Measurements from ENCODE around the gene CNDP1.
"Not testable (repeated sequence)": the region's sequence is repeated elsewhere in the genome, so short reads cannot be mapped to it uniquely, and the experiment has no call there.

CNDP1 gene

GRCh38 chr18:74497778-74498177 is 36.5 kb upstream of the CNDP1 start:
- no peak for TF ChIP-seq JUND (IDR thresholded peaks at IDR 0.05; ENCODE audit: low read depth)
- no peak for DNase-seq (ENCODE audit: low read depth in 1 of 2, low spot score in 1 of 2)
- in situ Hi-C loops (cut with HindIII; ENCODE audit: low pct_unique_long_range_greater_than_20kb, low sequenced_read_pairs): no loop called here

- in situ Hi-C loops (cut with HindIII; ENCODE audit: low pct_unique_long_range_greater_than_20kb, low sequenced_read_pairs): no loop called here
- no peak for TF ChIP-seq JUND (IDR thresholded peaks at IDR 0.05; ENCODE audit: low read depth)
- DNase-seq (ENCODE audit: low read depth in 1 of 2, low spot score in 1 of 2): peak; percentile 28 to 46
Observed at GRCh38 chr18:74498712-74499627, 35.3 kb upstream of the CNDP1 start.

DNA sequence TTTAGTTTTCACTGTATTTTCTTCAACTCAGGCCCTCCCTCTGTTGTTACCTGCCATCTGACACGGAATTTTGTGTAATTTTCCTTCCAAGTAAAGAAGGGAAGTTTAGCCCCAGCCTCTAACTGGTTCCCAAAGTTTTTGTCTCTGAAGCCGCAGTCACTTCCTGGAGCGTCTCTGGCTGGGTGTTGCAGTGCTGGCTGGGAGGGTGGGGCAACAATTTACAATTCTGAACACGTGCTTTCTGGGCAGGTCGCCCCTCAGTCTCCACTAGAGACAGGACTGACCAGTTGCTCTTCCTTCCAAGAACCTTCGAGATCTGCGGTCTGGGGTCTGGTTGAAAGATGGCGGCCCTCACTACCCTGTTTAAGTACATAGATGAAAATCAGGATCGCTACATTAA is 34.7 kb upstream of the CNDP1 start:
- DNase-seq (ENCODE audit: low read depth in 1 of 2, low spot score in 1 of 2): peak; percentile 72 to 90
- no peak for TF ChIP-seq JUND (IDR thresholded peaks at IDR 0.05; ENCODE audit: low read depth)
- in situ Hi-C loops (cut with HindIII; ENCODE audit: low pct_unique_long_range_greater_than_20kb, low sequenced_read_pairs): no loop called here

- no peak for TF ChIP-seq JUND (IDR thresholded peaks at IDR 0.05; ENCODE audit: low read depth)
- in situ Hi-C loops (cut with HindIII; ENCODE audit: low pct_unique_long_range_greater_than_20kb, low sequenced_read_pairs): no loop called here
- DNase-seq (ENCODE audit: low read depth in 1 of 2, low spot score in 1 of 2): no peak
Observed at GRCh38 chr18:74500372-74500771, 33.9 kb upstream of the CNDP1 start.

- in situ Hi-C loops (cut with HindIII; ENCODE audit: low pct_unique_long_range_greater_than_20kb, low sequenced_read_pairs); DNase-seq (ENCODE audit: low read depth in 1 of 2, low spot score in 1 of 2): not testable (repeated sequence)
Observed at GRCh38 chr18:74500774-74501173, 33.5 kb upstream of the CNDP1 start.

DNA sequence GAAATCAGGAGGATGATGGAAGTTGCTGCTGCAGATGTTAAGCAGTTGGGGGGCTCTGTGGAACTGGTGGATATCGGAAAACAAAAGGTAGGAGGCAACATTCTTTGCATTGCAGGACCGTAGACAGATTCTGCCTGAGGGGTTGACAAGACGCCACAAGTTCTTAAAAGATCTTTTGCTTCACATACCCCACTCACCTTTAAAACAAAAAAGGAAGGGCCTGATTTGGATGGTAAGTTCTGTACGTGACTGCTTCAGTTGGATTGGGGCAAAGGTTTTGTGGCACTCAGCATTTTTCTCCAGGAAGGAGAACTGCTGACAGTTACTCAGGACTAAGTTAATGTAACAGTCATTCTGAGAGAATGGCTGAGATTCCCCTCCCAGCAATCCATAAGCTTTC is 32.9 kb upstream of the CNDP1 start:
- DNase-seq (ENCODE audit: low read depth in 1 of 2, low spot score in 1 of 2): peak in 1 of 2 experiments; percentile 35
- in situ Hi-C loops (cut with HindIII; ENCODE audit: low pct_unique_long_range_greater_than_20kb, low sequenced_read_pairs): no loop called here
- no peak for TF ChIP-seq JUND (IDR thresholded peaks at IDR 0.05; ENCODE audit: low read depth)

DNA sequence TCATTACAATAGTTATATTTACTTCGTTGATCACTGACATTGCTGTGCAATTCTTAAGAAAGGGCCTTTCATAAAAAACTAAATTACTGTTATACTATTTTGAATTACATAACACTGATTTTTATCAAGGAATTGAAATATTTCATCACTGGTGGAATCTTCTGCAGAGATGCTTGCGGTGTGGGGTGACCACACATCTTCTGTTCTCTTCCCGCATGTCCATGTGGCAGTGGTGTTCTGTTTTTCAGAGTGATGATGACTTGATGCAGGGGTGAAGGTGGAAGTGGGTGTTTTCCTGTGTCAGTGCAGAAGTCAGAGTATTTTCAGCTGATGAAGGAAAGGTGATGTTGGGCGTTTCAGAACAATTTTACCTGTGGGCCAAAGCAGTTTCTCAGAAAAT is 31.2 kb upstream of the CNDP1 start:
- in situ Hi-C loops (cut with HindIII; ENCODE audit: low pct_unique_long_range_greater_than_20kb, low sequenced_read_pairs): no loop called here
- TF ChIP-seq JUND (IDR thresholded peaks at IDR 0.05; ENCODE audit: low read depth): no peak
- no peak for DNase-seq (ENCODE audit: low read depth in 1 of 2, low spot score in 1 of 2)

GRCh38 chr18:74505776-74506175 is 28.5 kb upstream of the CNDP1 start:
- TF ChIP-seq JUND (IDR thresholded peaks at IDR 0.05; ENCODE audit: low read depth): no peak
- DNase-seq (ENCODE audit: low read depth in 1 of 2, low spot score in 1 of 2): no peak
- in situ Hi-C loops (cut with HindIII; ENCODE audit: low pct_unique_long_range_greater_than_20kb, low sequenced_read_pairs): no loop called here

GRCh38 chr18:74506448-74507084 is 27.7 kb upstream of the CNDP1 start:
- in situ Hi-C loops (cut with HindIII; ENCODE audit: low pct_unique_long_range_greater_than_20kb, low sequenced_read_pairs): no loop called here
- no peak for DNase-seq (ENCODE audit: low read depth in 1 of 2, low spot score in 1 of 2)
- no peak for TF ChIP-seq JUND (IDR thresholded peaks at IDR 0.05; ENCODE audit: low read depth)

DNA sequence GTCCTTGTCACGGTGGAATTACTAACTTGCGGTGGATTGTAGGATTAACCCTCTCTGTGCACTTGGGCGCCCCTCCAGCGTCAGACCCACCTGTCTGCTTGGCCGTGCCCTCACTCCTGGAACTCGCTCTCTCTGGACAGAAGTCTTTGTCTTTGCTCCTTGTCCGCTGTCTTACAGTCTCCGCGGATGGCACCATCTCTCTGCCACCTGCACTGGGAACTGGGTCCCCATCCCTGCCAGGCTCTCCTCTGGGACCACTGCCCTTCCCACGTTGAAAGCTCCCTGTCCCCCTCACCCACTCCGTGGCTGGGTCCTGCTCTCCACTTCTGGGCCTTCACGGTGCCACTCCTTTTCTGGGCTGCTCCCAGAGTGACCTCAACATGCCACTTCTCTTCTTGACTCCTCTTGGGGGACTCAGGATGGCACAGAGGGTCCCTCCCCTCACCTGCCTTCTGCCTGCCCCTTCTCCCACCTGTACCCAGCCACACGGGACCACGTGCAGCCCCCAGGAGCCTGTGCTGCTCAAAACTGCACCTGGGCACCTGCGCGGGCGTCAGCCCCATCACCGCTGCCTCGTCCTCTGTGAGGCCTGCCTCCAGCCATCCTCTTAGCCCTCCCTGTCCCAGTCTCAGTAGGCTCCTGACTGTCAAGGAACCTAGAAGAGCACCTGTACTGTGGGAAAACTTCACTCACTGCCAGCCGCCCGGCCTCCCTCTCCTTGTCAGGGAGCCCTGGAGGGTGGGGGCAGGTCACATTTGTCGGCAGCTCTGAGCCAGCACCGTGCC is 27.0 kb upstream of the CNDP1 start:
- DNase-seq (ENCODE audit: low read depth in 1 of 2, low spot score in 1 of 2): no peak
- in situ Hi-C loops (cut with HindIII; ENCODE audit: low pct_unique_long_range_greater_than_20kb, low sequenced_read_pairs): no loop called here
- TF ChIP-seq JUND (IDR thresholded peaks at IDR 0.05; ENCODE audit: low read depth): no peak

DNA sequence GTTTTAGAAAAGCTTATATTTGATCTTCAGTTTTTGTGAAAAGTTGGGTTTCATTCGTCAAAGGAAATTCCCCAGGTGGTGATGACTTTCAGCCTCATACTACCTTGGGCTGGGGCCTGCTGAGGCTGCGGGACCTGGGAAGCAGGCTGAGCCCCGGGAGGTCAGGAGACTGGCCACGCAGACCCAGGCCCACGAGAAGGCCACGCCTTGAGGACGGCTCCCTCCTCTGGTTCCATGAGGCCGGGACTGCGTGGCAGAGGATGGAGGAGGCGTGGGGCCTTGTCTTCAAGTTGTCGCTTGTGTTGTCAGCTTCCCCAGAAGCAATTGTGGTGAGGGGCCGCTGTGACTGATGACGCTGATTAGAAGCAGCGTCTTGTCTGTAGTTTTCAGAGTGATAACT is 26.4 kb upstream of the CNDP1 start:
- TF ChIP-seq JUND (IDR thresholded peaks at IDR 0.05; ENCODE audit: low read depth): no peak
- in situ Hi-C loops (cut with HindIII; ENCODE audit: low pct_unique_long_range_greater_than_20kb, low sequenced_read_pairs): no loop called here
- no peak for DNase-seq (ENCODE audit: low read depth in 1 of 2, low spot score in 1 of 2)

- DNase-seq (ENCODE audit: low read depth in 1 of 2, low spot score in 1 of 2): no peak
- in situ Hi-C loops (cut with HindIII; ENCODE audit: low pct_unique_long_range_greater_than_20kb, low sequenced_read_pairs): no loop called here
- TF ChIP-seq JUND (IDR thresholded peaks at IDR 0.05; ENCODE audit: low read depth): no peak
Observed at GRCh38 chr18:74508366-74508765, 25.9 kb upstream of the CNDP1 start.

- in situ Hi-C loops (cut with HindIII; ENCODE audit: low pct_unique_long_range_greater_than_20kb, low sequenced_read_pairs): no loop called here
- DNase-seq (ENCODE audit: low read depth in 1 of 2, low spot score in 1 of 2): no peak
Observed at GRCh38 chr18:74508821-74509225, 25.5 kb upstream of the CNDP1 start.

More at GRCh38 chr18:74508821-74509225, 25.5 kb upstream of the CNDP1 start:
- TF ChIP-seq JUND (IDR thresholded peaks at IDR 0.05; ENCODE audit: low read depth): no peak
